ENCODE measurements around the gene PDXK. TPM values are rescaled to one million over a fixed set of nuclear protein-coding genes. Genes with fewer than 3 reads are reported as not detected.

PDXK gene
- total and polyA plus RNA-seq, 2 donors (not counting 3 experiments of a cell fraction or from before 2014, with no cell fraction given): 44.2 to 59.1 TPM

GRCh38 chr21:43775795-43776430 is 57.0 kb downstream of the PDXK start, which contains the start of gene CSTB:
Gene CSTB (minus strand): TSS chr21:43776308. CDS start chr21:43776269, 39 bp downstream.
- POLR2A ChIA-PET: no interaction called here
- TF ChIP-seq JUN (IDR thresholded peaks at IDR 0.05; ENCODE audit: borderline replicate concordance, insufficient read depth, insufficient read length, low read depth) (no peak), POLR2A (IDR thresholded peaks at IDR 0.05; ENCODE audit: low read depth, low read length) (peak; percentile 83), EZH2 (IDR thresholded peaks at IDR 0.05; ENCODE audit: borderline replicate concordance, low read depth, low read length, severe bottlenecking) (no peak), MAX (IDR thresholded peaks at IDR 0.05; ENCODE audit: insufficient read depth, insufficient read length) (peak; percentile 58), MYC (IDR thresholded peaks at IDR 0.05; ENCODE audit: low read depth, low read length) (no peak), GATA2 (IDR thresholded peaks at IDR 0.05; ENCODE audit: insufficient read depth, insufficient read length, low read depth, low read length) (no peak), POLR2AphosphoS5 (IDR thresholded peaks at IDR 0.05; ENCODE audit: insufficient read depth, low read depth, low read length) (peak; percentile 87), FOS (IDR thresholded peaks at IDR 0.05; ENCODE audit: borderline replicate concordance, insufficient read depth, low read length) (no peak), CTCF (IDR thresholded peaks at IDR 0.05; ENCODE audit: extremely low read depth in 1 of 2, insufficient read depth in 1 of 2, low read depth in 1 of 2, low read length in 2 of 2) (no peak)
- H3K27me3 ChIP-seq (ENCODE audit: control insufficient read depth in 2 of 2, insufficient read depth in 2 of 2, low read length in 2 of 2): peaks cover 2% of the 10 kb centered on the region in 2 experiments
- peaks cover 12% of the 10 kb centered on the region for H3K4me1 ChIP-seq (ENCODE audit: control insufficient read depth, extremely low read depth, insufficient read depth, low read length)
- CTCF ChIA-PET: no interaction called here
- H3K4me2 ChIP-seq (ENCODE audit: insufficient read depth, low read length): peak within 1 kb of the TSS; percentile 94
- peak within 1 kb of the TSS; percentile 45 for H2AFZ ChIP-seq (ENCODE audit: low read depth, low read length)
- DNase-seq (ENCODE audit: low read depth, low spot score) (peak; percentile 68), FAIRE-seq (peak; percentile 38)
- H3K9me3 ChIP-seq (replicated peaks; ENCODE audit: control insufficient read depth, insufficient read depth, low read length): no peaks in the 10 kb centered on the region
- intact Hi-C loops (cut with micrococcal nuclease) (loop anchor here (10.0 kb wide), 1 partner anchor 111 kb away; no protein-coding TSS in a partner anchor), dilution Hi-C loops (cut with MboI; ENCODE audit: extremely low pct_ligation_motif_present, low sequenced_read_pairs) (no loop called here)
- H3K36me3 ChIP-seq (ENCODE audit: control insufficient read depth in 2 of 2, extremely low read depth in 1 of 2, insufficient read depth in 2 of 2, low read length in 2 of 2): peaks cover 3 to 10% of the 10 kb centered on the region in 2 experiments
- no peaks in the 10 kb centered on the region for H3K9me1 ChIP-seq (replicated peaks; ENCODE audit: control insufficient read depth, extremely low read depth, insufficient read depth, low read length)
- TSS peak; percentile 42 for BruUV-seq (replicated peaks)
- H4K20me1 ChIP-seq (replicated peaks; ENCODE audit: control insufficient read depth, extremely low read depth, insufficient read depth, low read length): no peaks in the 10 kb centered on the region
- peaks cover 18% of the 10 kb centered on the region for H3K79me2 ChIP-seq (ENCODE audit: control insufficient read depth, insufficient read depth, low read length)
- H3K27ac ChIP-seq (ENCODE audit: insufficient read depth, low read depth, low read length): peak within 1 kb of the TSS; percentile 51
- H3K9ac ChIP-seq (replicated peaks; ENCODE audit: extremely low read depth, insufficient read depth, low read length): peak within 1 kb of the TSS; percentile 52
- H3K4me3 ChIP-seq (replicated peaks in 1 of 3; ENCODE audit: insufficient read depth in 1 of 3, low read depth in 1 of 3, low read length in 3 of 3): peak within 1 kb of the TSS; percentile 64 to 82 (median 72)

Data from endothelial cell of umbilical vein (primary cell).